ENCODE measurements around the gene DCDC1.

The DCDC1 gene

GRCh38 chr11:31102875-31103274, 266.7 kb downstream of the DCDC1 start:
- DNase-seq (ENCODE audit: low spot score): no peak

- DNase-seq (ENCODE audit: low spot score): no peak
Measured at GRCh38 chr11:31102316-31102715, 267.2 kb downstream of the DCDC1 start.

GRCh38 chr11:31096191-31096805, 273.2 kb downstream of the DCDC1 start:
- DNase-seq (ENCODE audit: low spot score): peak; percentile 5

GRCh38 chr11:31092638-31093037, 276.9 kb downstream of the DCDC1 start:
- DNase-seq (ENCODE audit: low spot score): no peak

GRCh38 chr11:31089117-31089516, 280.4 kb downstream of the DCDC1 start:
- no peak for DNase-seq (ENCODE audit: low spot score)

- DNase-seq (ENCODE audit: low spot score): peak; percentile 80
Measured at GRCh38 chr11:31069447-31070205, 299.9 kb downstream of the DCDC1 start.

GRCh38 chr11:31060880-31061279, 308.7 kb downstream of the DCDC1 start:
- DNase-seq (ENCODE audit: low spot score): no peak

- no peak for DNase-seq (ENCODE audit: low spot score)
Measured at GRCh38 chr11:31059529-31059928, 310.0 kb downstream of the DCDC1 start.

- peak; percentile 21 for DNase-seq (ENCODE audit: low spot score)
Measured at GRCh38 chr11:31050061-31050765, 319.3 kb downstream of the DCDC1 start.

- DNase-seq (ENCODE audit: low spot score): peak; percentile 31
Measured at GRCh38 chr11:31045335-31045734, 324.2 kb downstream of the DCDC1 start.

- no peak for DNase-seq (ENCODE audit: low spot score)
Measured at GRCh38 chr11:31030138-31030792, 339.3 kb downstream of the DCDC1 start.

GRCh38 chr11:31026315-31026714, 343.2 kb downstream of the DCDC1 start:
- no peak for DNase-seq (ENCODE audit: low spot score)

- DNase-seq (ENCODE audit: low spot score): no peak
Measured at GRCh38 chr11:31022080-31022479, 347.5 kb downstream of the DCDC1 start.

- DNase-seq (ENCODE audit: low spot score): no peak
Measured at GRCh38 chr11:31019786-31020185, 349.8 kb downstream of the DCDC1 start.

GRCh38 chr11:31005202-31005601, 364.3 kb downstream of the DCDC1 start:
- DNase-seq (ENCODE audit: low spot score): no peak

GRCh38 chr11:31001427-31001826, 368.1 kb downstream of the DCDC1 start:
- no peak for DNase-seq (ENCODE audit: low spot score)

- DNase-seq (ENCODE audit: low spot score): no peak
Measured at GRCh38 chr11:31000381-31000780, 369.2 kb downstream of the DCDC1 start.

GRCh38 chr11:30992513-30992849, 377.1 kb downstream of the DCDC1 start:
- DNase-seq (ENCODE audit: low spot score): no peak

- peak; percentile 20 for DNase-seq (ENCODE audit: low spot score)
Measured at GRCh38 chr11:30991802-30992512, 377.6 kb downstream of the DCDC1 start.

- DNase-seq (ENCODE audit: low spot score): no peak
Measured at GRCh38 chr11:30991376-30991775, 378.2 kb downstream of the DCDC1 start.

GRCh38 chr11:30990625-30991296, 378.8 kb downstream of the DCDC1 start:
- DNase-seq (ENCODE audit: low spot score): peak; percentile 1
